ENCODE data around the gene SYT13.

DNA sequence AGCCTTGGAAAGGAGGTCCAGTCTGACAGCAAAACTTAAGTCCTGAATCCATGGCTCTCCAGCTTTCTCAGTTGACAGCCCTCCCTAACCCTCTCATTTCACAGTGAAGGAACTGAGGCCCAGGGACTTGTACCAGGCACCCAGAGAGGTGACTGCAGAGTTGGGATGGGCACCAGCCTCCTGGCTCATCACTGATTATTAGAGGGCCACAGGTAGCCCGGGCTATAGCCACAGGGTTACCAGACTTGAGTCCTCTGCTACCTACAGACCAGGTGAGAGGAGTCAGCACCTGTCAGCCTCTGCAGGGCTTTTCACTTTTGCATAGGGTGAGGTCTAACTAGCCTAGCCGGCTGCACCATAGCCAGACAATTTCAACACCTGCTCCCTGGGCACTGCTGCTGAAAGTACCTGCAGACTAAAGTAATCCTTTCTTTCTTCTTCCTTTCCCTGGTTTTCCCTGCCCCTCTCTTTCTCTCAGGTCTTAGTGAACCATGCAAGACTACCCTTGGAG is 37.6 kb downstream of the SYT13 start:
- TF ChIP-seq RARB (CRISPR knock-in tag; IDR thresholded peaks at IDR 0.05): no peak
- no peak for TF ChIP-seq TSHZ2 (CRISPR knock-in tag; IDR thresholded peaks at IDR 0.05)

All from SK-N-SH treated with all-trans-retinoic acid at 6 μM for 48 hours (cell line).